ENCODE data around the gene TMEFF2. TPM values are rescaled to one million over a fixed set of nuclear protein-coding genes. Genes with fewer than 3 reads are reported as not detected.
A peak's percentile ranks its signal among the peaks of the same experiment; 100 is the strongest.

Gene TMEFF2
- total and polyA plus RNA-seq, 2 experiments from 2014 or later, result 0.15 to 1.3 TPM

- Histone ChIP-seq H3K9me3 (ENCODE audit: low read depth) (no peaks in the 10 kb centered on the region), H3K4me3 (no peak overlapping the region), H3K36me3 (no peaks in the 10 kb centered on the region), H3K4me1 (ENCODE audit: low read depth) (no peaks in the 10 kb centered on the region), H3K27me3 (no peaks in the 10 kb centered on the region), H3K27ac (no peak overlapping the region)
- TF ChIP-seq CTCF (IDR thresholded peaks at IDR 0.05; ENCODE audit: low read depth, low read length), result no peak
- no peak for DNase-seq (ENCODE audit: low read depth in 1 of 2, low spot score in 1 of 2)
Observed at GRCh38 chr2:191905336-191905735, 289.4 kb downstream of the TMEFF2 start.

GRCh38 chr2:191901031-191901430 is 293.7 kb downstream of the TMEFF2 start:
- H3K27me3 ChIP-seq, result no peaks in the 10 kb centered on the region
- DNase-seq (ENCODE audit: low read depth in 1 of 2, low spot score in 1 of 2), result no peak
- H3K9me3 ChIP-seq (ENCODE audit: low read depth), result no peaks in the 10 kb centered on the region
- H3K27ac ChIP-seq, result no peak overlapping the region
- H3K36me3 ChIP-seq, result no peaks in the 10 kb centered on the region
- H3K4me3 ChIP-seq, result no peak overlapping the region
- H3K4me1 ChIP-seq (ENCODE audit: low read depth), result no peaks in the 10 kb centered on the region
- no peak for TF ChIP-seq CTCF (IDR thresholded peaks at IDR 0.05; ENCODE audit: low read depth, low read length)

- Histone ChIP-seq H3K9me3 (ENCODE audit: low read depth) (no peaks in the 10 kb centered on the region), H3K27me3 (no peaks in the 10 kb centered on the region), H3K4me1 (ENCODE audit: low read depth) (no peaks in the 10 kb centered on the region), H3K27ac (no peak overlapping the region), H3K36me3 (no peaks in the 10 kb centered on the region), H3K4me3 (no peak overlapping the region)
- TF ChIP-seq CTCF (IDR thresholded peaks at IDR 0.05; ENCODE audit: low read depth, low read length), result no peak
- DNase-seq (ENCODE audit: low read depth in 1 of 2, low spot score in 1 of 2), result peak in 1 of 2 donors; percentile 79
Observed at GRCh38 chr2:191899410-191899809, 295.3 kb downstream of the TMEFF2 start.

All from cardiac muscle cell (in vitro differentiated cells and primary cell).